Vagina (tissue), 2 donors: ENCODE results near the gene NFATC2.

ENCODE experiments used
- CTCF ChIP-seq, 3 experiments: fragments of 450-650 bp in 2 of 3; fragments of 200-600 bp in 1 of 3; sonication (generic) in 1 of 3; IDR thresholded peaks; one replicate each; pipeline ENCODE4 v1.5.1; 2017 to 2019; ENCODE audit warnings: antibody characterized with exemption in 3 of 3, mild to moderate bottlenecking in 2 of 3, moderate library complexity in 2 of 3
- POLR2A ChIP-seq, 2 donors: fragments of 450-650 bp; IDR thresholded peaks; one replicate each; pipeline ENCODE4 v1.6.1; 2017; ENCODE audit warnings: antibody characterized with exemption in 2 of 2, mild to moderate bottlenecking in 2 of 2, moderate library complexity in 2 of 2

- TF ChIP-seq CTCF (IDR thresholded peaks at IDR 0.05) = no peak
- TF ChIP-seq POLR2A (IDR thresholded peaks at IDR 0.05) = no peak
Measured at GRCh38 chr20:51463560-51463959, 79.0 kb downstream of the NFATC2 start.
